Activated CD4-positive, alpha-beta memory T cell treated with anti-CD3 and anti-CD28 coated beads, Interleukin-2, amount 10 ng/mL, durations not matched to agents 7 days and 5 days (primary cell): ENCODE measurements around the gene ZNF618. TPM values are rescaled to one million over a fixed set of nuclear protein-coding genes. Genes with fewer than 3 reads are reported as not detected.

Experiments used
- CTCF ChIA-PET: fragments of 350-600 bp; sonication (Branson Sonifier 250); formaldehyde crosslinking; loops from one replicate; lab custom pipeline; 2021; ENCODE audit warnings: antibody characterized with exemption, inconsistent platforms; lab: Charles Lee
- POLR2A ChIA-PET: fragments of 350-600 bp; sonication (Branson Sonifier 250); formaldehyde crosslinking; loops from one replicate; lab custom pipeline; 2021; ENCODE audit warnings: antibody characterized with exemption; lab: Charles Lee
- DNase-seq: peaks from one replicate; pipeline ENCODE4 v3.0.0-alpha.2; 2020
- H3K27ac Mint-ChIP-seq: one replicate; pipeline ENCODE4 v1.8.0; 2021; ENCODE audit warnings: mild to moderate bottlenecking, mixed read lengths
- H3K27me3 Mint-ChIP-seq: one replicate; pipeline ENCODE4 v1.8.0; 2021; ENCODE audit warnings: mixed read lengths
- H3K36me3 Mint-ChIP-seq: one replicate; pipeline ENCODE4 v1.8.0; 2021; ENCODE audit warnings: low read depth, mixed read lengths
- H3K4me1 Mint-ChIP-seq: one replicate; pipeline ENCODE4 v1.8.0; 2021; ENCODE audit warnings: mixed read lengths
- H3K4me3 Mint-ChIP-seq: one replicate; pipeline ENCODE4 v1.8.0; 2021; ENCODE audit warnings: mild to moderate bottlenecking, mixed read lengths
- H3K9me3 Mint-ChIP-seq: one replicate; pipeline ENCODE4 v1.8.0; 2021; ENCODE audit warnings: mixed read lengths
- total RNA-seq, 2 experiments: library from RNA; stranded (reverse); gene quantifications; one replicate each; pipeline ENCODE4 v1.2.3, GENCODE V29; 2021

ZNF618 gene
- total RNA-seq, 2 experiments from 2014 or later, result 0.15 to 0.25 TPM

GRCh38 chr9:114092336-114092735 is 216.2 kb downstream of the ZNF618 start:
- POLR2A ChIA-PET, result no interaction called here
- CTCF ChIA-PET, result interaction anchor here (0.5 to 2.1 kb wide), 2 partner anchors 9 to 202 kb away, joined by 6 to 9 read pairs; no protein-coding TSS in a partner anchor

GRCh38 chr9:114093031-114093471 is 216.9 kb downstream of the ZNF618 start:
- H3K36me3 Mint-ChIP-seq, result no peaks in the 10 kb centered on the region
- CTCF ChIA-PET, result interaction anchor here (2.1 kb wide), 1 partner anchor 10 kb away, joined by 9 read pairs; no protein-coding TSS in a partner anchor
- no peak overlapping the region for H3K4me3 Mint-ChIP-seq

More at GRCh38 chr9:114092336-114092735, 216.2 kb downstream of the ZNF618 start:
- DNase-seq, result no peak
- Mint-ChIP-seq H3K27ac (no peak overlapping the region), H3K9me3 (no peaks in the 10 kb centered on the region), H3K36me3 (no peaks in the 10 kb centered on the region), H3K27me3 (peaks cover 15% of the 10 kb centered on the region), H3K4me3 (no peak overlapping the region), H3K4me1 (peaks cover 2% of the 10 kb centered on the region)

DNA sequence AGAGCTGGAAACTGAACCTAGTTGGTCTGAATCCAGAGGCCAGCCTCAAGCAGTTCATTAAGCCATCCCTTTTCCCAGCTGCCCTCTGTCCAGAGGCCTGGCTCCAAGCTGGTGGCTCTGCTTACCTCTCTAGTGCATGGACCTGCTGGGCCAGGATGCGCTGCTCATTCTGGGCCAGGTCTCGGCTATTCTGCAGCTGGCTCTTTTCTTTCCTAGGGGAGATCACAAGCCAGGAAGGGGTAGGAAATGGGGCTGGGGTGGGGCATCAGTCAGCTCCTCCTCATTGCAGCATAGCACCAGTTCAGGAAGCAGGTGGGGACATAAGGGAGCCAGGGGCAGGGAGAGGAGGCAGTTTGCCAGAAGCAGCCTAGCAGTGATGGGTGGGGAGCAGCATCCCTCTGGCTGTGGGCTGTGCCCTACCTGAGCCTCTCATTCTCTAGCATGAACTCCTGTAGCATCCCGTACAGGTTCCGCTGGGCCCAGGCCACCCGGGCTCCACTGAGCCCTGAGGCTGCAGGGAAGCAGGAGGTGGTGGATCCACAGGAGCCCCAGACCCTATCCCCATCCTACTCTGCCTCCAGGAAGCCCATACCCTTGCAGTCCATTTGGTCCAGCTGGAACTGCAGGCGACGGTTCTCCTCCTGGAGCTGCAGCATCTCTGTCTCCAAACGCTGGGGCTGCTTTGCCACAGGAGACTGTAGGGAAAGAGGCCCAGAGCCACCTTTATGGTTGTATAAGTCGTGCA is 217.8 kb downstream of the ZNF618 start:
- Mint-ChIP-seq H3K27me3 (peaks cover 18% of the 10 kb centered on the region), H3K36me3 (no peaks in the 10 kb centered on the region), H3K4me1 (peaks cover 4% of the 10 kb centered on the region), H3K27ac (no peak overlapping the region), H3K9me3 (no peaks in the 10 kb centered on the region), H3K4me3 (no peak overlapping the region)
- ChIA-PET POLR2A (no interaction called here), CTCF (interaction anchor here (2.1 kb wide), 1 partner anchor 11 kb away, joined by 9 read pairs; no protein-coding TSS in a partner anchor)
- DNase-seq, result no peak

More at GRCh38 chr9:114093031-114093471, 216.9 kb downstream of the ZNF618 start:
- H3K9me3 Mint-ChIP-seq, result no peaks in the 10 kb centered on the region
- no peak for DNase-seq
- POLR2A ChIA-PET, result no interaction called here
- peaks cover 4% of the 10 kb centered on the region for H3K4me1 Mint-ChIP-seq
- peaks cover 19% of the 10 kb centered on the region for H3K27me3 Mint-ChIP-seq
- no peak overlapping the region for H3K27ac Mint-ChIP-seq

DNA sequence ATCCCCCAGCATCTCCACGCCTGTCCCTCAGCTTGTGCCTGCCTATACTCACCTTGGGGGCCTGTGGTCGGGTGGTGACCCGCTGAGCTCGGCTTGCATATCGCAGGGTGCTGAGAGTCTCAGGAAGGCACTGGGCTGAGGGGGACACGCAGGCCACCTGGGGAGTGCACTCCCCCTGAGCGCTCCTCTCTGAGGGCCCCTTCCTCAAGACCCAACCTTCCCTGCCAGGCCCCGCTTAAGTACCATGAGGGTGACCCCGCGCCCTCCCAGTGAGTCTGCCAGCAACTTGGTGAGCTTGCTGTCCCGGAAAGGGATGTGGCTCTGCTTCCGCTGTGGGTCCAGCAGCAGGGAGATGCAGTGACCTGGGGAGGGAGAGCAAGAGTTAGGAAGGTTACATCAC is 218.9 kb downstream of the ZNF618 start:
- ChIA-PET CTCF (no interaction called here), POLR2A (no interaction called here)
- DNase-seq, result no peak
- no peaks in the 10 kb centered on the region for H3K9me3 Mint-ChIP-seq
- H3K36me3 Mint-ChIP-seq, result no peaks in the 10 kb centered on the region
- H3K27ac Mint-ChIP-seq, result no peak overlapping the region
- H3K4me3 Mint-ChIP-seq, result no peak overlapping the region
- peaks cover 18% of the 10 kb centered on the region for H3K27me3 Mint-ChIP-seq
- H3K4me1 Mint-ChIP-seq, result peaks cover 7% of the 10 kb centered on the region

DNA sequence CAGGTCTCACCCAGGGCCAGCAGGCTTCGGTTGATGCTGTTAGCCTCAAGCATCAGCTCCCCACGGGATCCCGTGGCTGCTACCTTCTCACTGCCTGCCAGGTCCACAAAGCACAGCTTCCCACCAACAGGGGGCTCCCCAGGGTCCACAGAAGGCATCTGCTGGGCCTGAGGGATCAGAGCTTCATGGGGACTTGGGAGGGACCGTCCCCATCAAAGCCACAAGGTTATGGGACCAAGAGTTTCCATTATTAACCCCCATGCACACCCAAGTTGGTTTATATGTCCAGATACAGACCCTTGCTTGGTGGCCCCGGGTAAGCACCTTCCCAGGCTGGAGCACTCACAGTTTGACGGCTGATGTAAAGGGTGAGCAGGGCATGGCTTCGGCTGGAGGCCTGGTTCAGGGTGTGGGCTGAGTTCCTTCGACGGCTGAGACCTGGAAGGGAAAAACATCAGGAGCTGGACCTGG is 220.0 kb downstream of the ZNF618 start:
- no peak overlapping the region for H3K4me3 Mint-ChIP-seq

GRCh38 chr9:114096866-114097612 is 220.9 kb downstream of the ZNF618 start:
- H3K4me1 Mint-ChIP-seq, result peaks cover 7% of the 10 kb centered on the region
- no peaks in the 10 kb centered on the region for H3K9me3 Mint-ChIP-seq
- no peaks in the 10 kb centered on the region for H3K36me3 Mint-ChIP-seq
- no peak for DNase-seq
- H3K4me3 Mint-ChIP-seq, result no peak overlapping the region
- no peak overlapping the region for H3K27ac Mint-ChIP-seq
- CTCF ChIA-PET, result interaction anchor here (1.1 to 1.3 kb wide), 2 partner anchors 14 to 18 kb away, joined by 3 read pairs; no protein-coding TSS in a partner anchor
- H3K27me3 Mint-ChIP-seq, result peaks cover 20% of the 10 kb centered on the region
- POLR2A ChIA-PET, result no interaction called here

More for the DNA sequence above, 220.0 kb downstream of the ZNF618 start:
- no peaks in the 10 kb centered on the region for H3K9me3 Mint-ChIP-seq
- POLR2A ChIA-PET, result no interaction called here
- H3K27me3 Mint-ChIP-seq, result peaks cover 18% of the 10 kb centered on the region
- H3K36me3 Mint-ChIP-seq, result no peaks in the 10 kb centered on the region
- no peak overlapping the region for H3K27ac Mint-ChIP-seq
- no peak for DNase-seq
- CTCF ChIA-PET, result interaction anchor here (1.1 to 1.3 kb wide), 2 partner anchors 13 to 17 kb away, joined by 3 to 8 read pairs; no protein-coding TSS in a partner anchor
- peaks cover 7% of the 10 kb centered on the region for H3K4me1 Mint-ChIP-seq

GRCh38 chr9:114097613-114098020 is 221.5 kb downstream of the ZNF618 start:
- Mint-ChIP-seq H3K9me3 (no peaks in the 10 kb centered on the region), H3K27me3 (peaks cover 20% of the 10 kb centered on the region), H3K4me3 (no peak overlapping the region), H3K27ac (no peak overlapping the region), H3K36me3 (no peaks in the 10 kb centered on the region), H3K4me1 (peaks cover 7% of the 10 kb centered on the region)
- ChIA-PET POLR2A (no interaction called here), CTCF (interaction anchor here (1.1 kb wide), 1 partner anchor 15 kb away, joined by 3 read pairs; no protein-coding TSS in a partner anchor)
- DNase-seq, result no peak

DNA sequence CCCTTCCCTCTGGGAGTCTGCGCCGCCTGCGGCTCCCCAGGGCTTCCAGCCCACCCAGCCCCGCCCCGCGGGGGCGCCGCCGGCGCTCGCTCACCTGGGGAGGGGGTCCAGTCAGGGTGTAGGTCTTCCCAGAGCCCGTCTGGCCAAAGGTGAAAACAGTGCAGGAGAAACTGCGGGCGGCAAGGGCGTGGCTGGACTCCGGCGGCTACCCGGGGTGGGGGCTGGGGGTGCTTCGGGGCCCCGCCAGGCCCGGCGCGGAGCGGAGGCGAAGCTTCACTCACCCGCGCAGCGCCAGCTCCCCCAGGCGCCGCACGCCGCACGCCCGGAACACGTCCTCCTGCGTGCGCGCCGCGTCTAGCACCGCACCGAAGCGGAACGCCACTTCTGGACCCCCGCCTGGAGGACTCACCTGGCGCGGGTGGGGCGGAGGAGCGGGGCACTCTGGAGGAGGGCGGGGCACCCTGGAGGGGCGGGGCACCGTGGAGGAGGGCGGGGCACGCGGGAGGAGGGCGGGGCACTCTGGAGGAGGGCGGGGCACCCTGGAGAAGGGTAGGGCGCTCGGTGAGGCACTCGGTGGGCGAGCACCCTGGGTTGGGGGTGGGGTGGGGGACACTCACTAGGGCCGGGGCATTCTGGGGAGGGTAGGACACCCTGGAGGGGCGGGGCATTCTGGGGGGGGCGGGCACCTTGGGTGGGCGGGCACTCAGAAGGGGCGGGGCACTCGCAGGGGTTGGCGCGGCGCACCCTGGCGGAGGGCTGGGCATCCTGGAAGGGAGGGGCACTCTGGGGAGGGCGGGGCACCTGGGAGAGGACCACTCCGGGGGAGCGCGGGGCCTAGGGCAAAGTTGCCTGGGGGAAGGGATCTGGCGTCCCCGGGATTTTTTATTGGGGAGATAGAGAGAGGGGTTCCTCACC is 222.2 kb downstream of the ZNF618 start:
- CTCF ChIA-PET, result interaction anchor here (1.1 kb wide), 1 partner anchor 16 kb away, joined by 3 read pairs; no protein-coding TSS in a partner anchor
- Mint-ChIP-seq H3K4me1 (peaks cover 7% of the 10 kb centered on the region), H3K27me3 (peaks cover 20% of the 10 kb centered on the region), H3K9me3 (no peaks in the 10 kb centered on the region), H3K4me3 (no peak overlapping the region), H3K27ac (no peak overlapping the region), H3K36me3 (no peaks in the 10 kb centered on the region)
- POLR2A ChIA-PET, result no interaction called here
- DNase-seq, result no peak

- CTCF ChIA-PET, result interaction anchor here (1.2 to 1.6 kb wide), 2 partner anchors 9 to 16 kb away, joined by 3 to 4 read pairs; no protein-coding TSS in a partner anchor
- no peak within 1 kb of the TSS for H3K4me3 Mint-ChIP-seq
- H3K36me3 Mint-ChIP-seq, result no peaks in the 10 kb centered on the region
- H3K27ac Mint-ChIP-seq, result no peak within 1 kb of the TSS
- H3K27me3 Mint-ChIP-seq, result peaks cover 20% of the 10 kb centered on the region
- POLR2A ChIA-PET, result interaction anchor here (1.2 kb wide), 1 partner anchor 10 kb away, joined by 3 read pairs; no protein-coding TSS in a partner anchor
- DNase-seq, result no peak
- peaks cover 7% of the 10 kb centered on the region for H3K4me1 Mint-ChIP-seq
- H3K9me3 Mint-ChIP-seq, result no peaks in the 10 kb centered on the region
Observed at GRCh38 chr9:114098936-114099668, 223.0 kb downstream of the ZNF618 start, which contains the start of gene KIF12. KIF12 (minus strand) TSS chr9:114099292; CDS start chr9:114099276, 16 bp downstream.

- H3K4me1 Mint-ChIP-seq, result peaks cover 7% of the 10 kb centered on the region
- no peaks in the 10 kb centered on the region for H3K9me3 Mint-ChIP-seq
- no peak for DNase-seq
- H3K27ac Mint-ChIP-seq, result no peak overlapping the region
- H3K27me3 Mint-ChIP-seq, result peaks cover 18% of the 10 kb centered on the region
- POLR2A ChIA-PET, result interaction anchor here (1.2 kb wide), 1 partner anchor 10 kb away, joined by 3 read pairs; no protein-coding TSS in a partner anchor
- CTCF ChIA-PET, result interaction anchor here (1.2 to 1.6 kb wide), 2 partner anchors 9 to 17 kb away, joined by 3 to 4 read pairs; no protein-coding TSS in a partner anchor
- H3K4me3 Mint-ChIP-seq, result no peak overlapping the region
- H3K36me3 Mint-ChIP-seq, result no peaks in the 10 kb centered on the region
Observed at GRCh38 chr9:114099669-114100270, 223.7 kb downstream of the ZNF618 start.

DNA sequence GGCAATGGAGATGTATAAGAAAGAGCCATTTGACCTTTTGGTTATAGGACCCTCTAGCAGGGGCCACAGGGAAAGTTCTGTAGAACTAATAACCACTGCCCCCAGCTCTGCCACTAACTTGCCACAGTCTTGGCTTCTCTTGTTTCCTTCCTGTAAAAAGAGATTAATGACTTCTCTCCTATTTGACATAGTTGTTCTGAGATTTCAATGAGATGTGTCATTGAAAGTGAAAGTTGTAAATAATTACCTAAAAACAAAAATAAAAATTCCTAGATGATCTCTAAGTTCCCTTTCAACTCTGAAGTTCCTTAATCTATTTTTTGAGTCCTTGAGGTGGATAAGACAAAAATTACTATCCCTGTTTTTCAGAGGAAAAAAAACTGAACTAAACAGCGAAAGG is 224.4 kb downstream of the ZNF618 start:
- ChIA-PET POLR2A (interaction anchor here (1.2 kb wide), 1 partner anchor 11 kb away, joined by 3 read pairs; no protein-coding TSS in a partner anchor), CTCF (interaction anchor here (1.4 to 1.6 kb wide), 2 partner anchors 8 to 10 kb away, joined by 3 to 4 read pairs; no protein-coding TSS in a partner anchor)
- Mint-ChIP-seq H3K4me3 (no peak overlapping the region), H3K4me1 (peaks cover 7% of the 10 kb centered on the region), H3K9me3 (no peaks in the 10 kb centered on the region), H3K27ac (no peak overlapping the region), H3K27me3 (peaks cover 21% of the 10 kb centered on the region), H3K36me3 (no peaks in the 10 kb centered on the region)
- DNase-seq, result no peak
